ENCODE results near the gene OR5H15. TPM values are rescaled to one million over a fixed set of nuclear protein-coding genes. Genes with fewer than 3 reads are reported as not detected.

Gene OR5H15
- total RNA-seq, 3 donors from 2014 or later (not counting 1 experiment from before 2014, with no cell fraction given), result not detected

Other genes with a start within 250 kb of the OR5H15 start
- gene RIOX2, start 194.3 kb upstream of the OR5H15 start, total RNA-seq, result 10 to 100 TPM in 2 of 3 donors, 1 to 10 TPM in 1; 8.7 to 16.2 (median 13.5) TPM
- not detected for gene GABRR3, start 131.4 kb upstream of the OR5H15 start, total RNA-seq
- not detected for gene OR5AC2, start 79.5 kb upstream of the OR5H15 start, total RNA-seq
- not detected for gene OR5H1, start 36.0 kb upstream of the OR5H15 start, total RNA-seq
- gene OR5H14, start 19.2 kb upstream of the OR5H15 start, total RNA-seq, result not detected
- gene OR5H6, start 97.5 kb downstream of the OR5H15 start, total RNA-seq, result not detected
- not detected for gene OR5H2, start 115.8 kb downstream of the OR5H15 start, total RNA-seq
- gene OR5K4, start 187.2 kb downstream of the OR5H15 start, total RNA-seq, result not detected
- gene OR5K3, start 224.0 kb downstream of the OR5H15 start, total RNA-seq, result not detected

All from natural killer cell (primary cell).